GM19025 (cell line): ENCODE data around the gene ZNF790.
"Not testable (repeated sequence)": the region's sequence is repeated elsewhere in the genome, so short reads cannot be mapped to it uniquely, and the experiment has no call there.

Source experiments
- ATAC-seq: cut with Tn5 transposase; IDR thresholded peaks from one replicate; pipeline ENCODE4 v1.9.1; 2021; ENCODE audit warnings: mild to moderate bottlenecking, low read depth, moderate library complexity; ENCODE audit not compliant: unreplicated experiment

Gene ZNF790

DNA sequence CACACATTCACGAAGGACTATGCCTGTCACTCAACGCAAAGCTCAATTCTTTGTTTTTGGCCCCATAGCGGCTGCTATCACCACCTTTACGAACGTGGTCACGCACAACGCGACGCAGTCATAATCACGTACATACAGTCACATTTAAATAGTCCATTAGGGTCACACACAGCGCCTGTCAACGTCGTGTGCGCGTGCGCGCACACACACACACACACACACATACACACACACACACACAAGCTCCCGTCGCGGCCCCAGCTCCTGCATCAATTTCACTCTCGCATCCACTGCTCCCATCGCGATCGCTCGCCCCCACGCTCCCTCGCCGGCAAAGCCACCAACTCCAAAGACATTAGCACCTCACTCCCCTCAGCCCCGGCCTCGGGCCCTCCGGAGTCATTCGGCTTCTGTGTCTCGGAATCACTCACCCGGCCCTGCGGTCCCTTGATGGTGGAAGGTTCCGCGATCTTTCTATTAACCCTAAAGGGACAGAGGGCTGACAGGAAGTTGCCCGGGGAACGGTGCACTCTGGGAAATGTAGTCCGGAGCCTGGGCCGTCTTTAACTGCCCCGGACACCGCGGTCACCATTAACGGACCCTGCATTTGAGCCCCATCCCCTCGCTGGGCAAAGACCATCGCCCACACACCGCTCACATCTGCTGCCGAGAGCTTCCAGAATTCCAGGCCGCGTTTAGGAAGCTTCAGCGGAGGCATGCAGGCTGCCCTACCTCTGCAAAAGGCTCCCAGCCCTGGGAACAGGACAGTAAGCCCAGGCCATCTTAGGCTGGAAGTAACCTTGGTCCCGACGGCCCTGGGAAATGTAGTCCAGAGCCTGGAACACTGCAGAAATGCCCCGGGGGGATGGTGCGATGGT is at the start of gene ZNF790:
TSS of gene ZNF790 (minus strand) at position 482 of the 878 bp plus-strand sequence. CDS start 12,768 bp downstream, outside the sequence.
- peak; percentile 91 for ATAC-seq

DNA sequence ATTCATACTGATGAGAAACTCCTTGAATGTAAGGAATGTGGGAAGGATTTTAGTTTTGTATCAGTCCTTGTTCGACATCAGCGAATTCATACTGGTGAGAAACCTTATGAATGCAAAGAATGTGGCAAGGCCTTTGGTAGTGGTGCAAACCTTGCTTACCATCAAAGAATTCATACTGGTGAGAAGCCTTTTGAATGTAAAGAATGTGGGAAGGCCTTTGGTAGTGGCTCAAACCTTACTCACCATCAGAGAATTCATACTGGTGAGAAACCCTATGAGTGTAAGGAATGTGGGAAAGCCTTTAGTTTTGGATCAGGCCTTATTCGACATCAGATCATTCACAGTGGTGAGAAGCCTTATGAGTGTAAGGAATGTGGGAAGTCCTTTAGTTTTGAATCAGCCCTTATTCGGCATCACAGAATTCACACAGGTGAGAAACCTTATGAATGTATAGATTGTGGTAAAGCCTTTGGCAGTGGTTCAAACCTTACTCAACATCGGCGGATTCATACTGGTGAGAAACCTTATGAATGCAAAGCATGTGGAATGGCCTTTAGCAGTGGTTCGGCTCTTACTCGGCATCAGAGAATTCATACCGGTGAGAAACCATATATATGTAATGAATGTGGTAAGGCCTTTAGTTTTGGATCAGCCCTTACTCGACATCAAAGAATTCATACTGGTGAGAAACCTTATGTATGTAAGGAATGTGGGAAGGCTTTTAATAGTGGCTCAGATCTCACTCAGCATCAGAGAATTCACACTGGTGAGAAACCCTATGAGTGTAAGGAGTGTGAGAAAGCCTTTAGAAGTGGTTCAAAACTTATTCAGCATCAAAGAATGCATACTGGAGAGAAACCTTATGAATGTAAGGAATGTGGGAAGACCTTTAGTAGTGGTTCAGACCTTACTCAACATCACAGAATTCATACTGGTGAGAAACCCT is 39.1 kb upstream of the ZNF790 start:
- no peak for ATAC-seq

- no peak for ATAC-seq
These were observed 13.7 kb upstream of the ZNF790 start for GRCh38 chr19:36851898-36852297.

DNA sequence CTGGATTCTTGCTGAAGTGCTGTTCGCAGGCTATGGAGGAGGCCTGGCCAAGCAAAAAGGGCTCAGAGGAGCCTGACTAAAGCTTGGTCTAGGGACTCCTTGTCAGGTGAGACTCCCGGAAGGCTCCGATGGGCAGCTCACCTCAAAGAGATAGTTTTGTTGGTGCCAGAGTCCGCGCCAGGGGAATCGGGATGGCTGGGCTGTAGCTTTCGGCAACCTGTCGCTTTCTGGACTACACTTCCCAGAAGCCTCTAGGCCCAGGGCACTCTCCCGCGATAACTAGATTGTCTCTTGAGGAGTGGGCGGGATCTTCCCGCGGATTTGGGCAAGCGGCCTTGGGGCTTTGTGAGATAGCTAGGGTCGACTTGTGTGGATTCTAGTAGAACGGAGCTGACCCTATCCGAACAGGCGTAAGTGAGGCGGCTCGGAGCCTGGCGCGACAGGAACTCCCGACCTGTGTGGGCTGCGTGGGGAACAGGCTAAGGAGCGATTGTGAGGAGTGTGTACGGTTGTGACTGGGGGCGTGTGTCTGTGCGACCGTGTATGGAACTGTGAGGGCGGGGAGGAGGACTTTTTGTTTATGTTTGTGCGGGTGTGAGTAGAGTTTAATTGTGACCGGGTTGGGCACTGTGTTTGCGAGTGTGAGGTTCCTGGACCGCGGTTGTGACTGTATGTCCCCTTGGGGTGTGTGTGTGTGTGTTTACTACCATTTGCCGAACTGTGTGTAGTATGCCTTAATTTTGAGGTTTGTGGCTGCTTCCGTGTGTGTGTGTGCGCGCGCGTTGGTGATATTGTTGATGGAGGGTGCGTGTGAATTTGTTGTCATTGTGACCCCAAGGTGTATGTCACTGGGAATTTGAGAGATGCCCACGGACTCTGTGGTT is 12.6 kb upstream of the ZNF790 start, which contains the start of gene ZNF345:
TSS of gene ZNF345 (plus strand) at position 318 of the 884 bp plus-strand sequence. CDS start 25,955 bp downstream, outside the sequence.
- ATAC-seq: peak; percentile 63

DNA sequence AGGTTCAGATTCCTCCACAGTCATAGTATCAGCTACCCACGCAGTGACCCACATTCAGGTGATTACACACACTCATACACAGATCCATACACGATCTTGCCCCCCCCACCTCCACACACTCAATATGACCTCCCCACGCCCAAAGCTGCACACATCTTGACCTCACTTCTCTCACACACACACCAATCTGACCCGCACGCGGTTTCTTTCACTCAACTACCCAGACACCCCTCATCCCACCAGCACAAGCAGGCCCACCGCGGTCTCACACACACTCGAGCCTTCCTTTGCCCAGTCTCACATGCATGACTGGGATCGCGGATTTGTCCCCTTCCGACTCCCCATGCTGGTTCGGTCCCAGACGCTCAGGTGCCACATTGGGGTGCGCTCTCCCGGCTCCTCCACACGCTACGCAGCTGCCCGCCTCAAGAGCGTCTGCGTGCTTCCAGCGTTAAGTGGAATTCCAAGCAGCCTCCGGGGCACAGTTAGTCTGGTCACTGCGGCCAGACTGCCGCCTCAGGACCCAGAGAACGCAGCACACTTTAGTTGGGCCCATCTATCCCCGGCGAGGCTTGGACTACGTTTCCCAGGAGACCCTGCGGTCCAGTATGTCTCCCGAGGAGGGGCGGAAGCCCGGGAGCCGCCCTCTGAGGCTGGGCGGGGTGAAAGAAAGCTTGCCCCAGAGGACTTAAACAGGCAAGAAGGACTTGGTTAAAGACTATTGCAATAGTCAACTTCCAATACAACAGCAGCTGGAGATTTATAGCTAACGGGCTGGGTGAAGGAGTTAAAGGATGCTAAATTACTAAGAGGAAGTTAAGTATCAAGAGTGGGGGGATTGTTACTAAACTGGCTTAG is 11.7 kb upstream of the ZNF790 start:
- ATAC-seq: peak; percentile 74

GRCh38 chr19:36847968-36848367 is 9.8 kb upstream of the ZNF790 start:
- ATAC-seq: no peak

- no peak for ATAC-seq
These were observed 667 bp upstream of the ZNF790 start for GRCh38 chr19:36838784-36839324.

GRCh38 chr19:36837176-36837905 is 846 bp downstream of the ZNF790 start:
- no peak for ATAC-seq

DNA sequence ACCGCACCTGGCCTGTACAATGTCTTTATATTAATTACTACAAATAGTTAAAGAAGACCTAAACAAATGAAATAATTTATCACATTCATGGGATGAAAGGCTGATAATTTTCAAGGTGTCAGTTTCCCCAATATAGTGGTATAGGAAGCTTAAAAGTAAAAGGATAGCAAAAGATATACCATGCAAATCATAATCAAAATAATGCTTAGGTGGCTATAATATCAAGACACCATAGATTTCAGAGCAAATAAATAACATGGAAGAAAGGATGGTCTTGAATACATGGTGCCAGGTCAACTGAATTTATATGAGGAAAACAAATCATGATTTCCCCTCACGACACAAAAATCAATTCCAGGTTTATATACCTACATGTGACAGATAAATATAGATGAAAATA is 4.8 kb downstream of the ZNF790 start:
- no peak for ATAC-seq

- no peak for ATAC-seq
These were observed 16.4 kb downstream of the ZNF790 start for GRCh38 chr19:36821758-36822157.

DNA sequence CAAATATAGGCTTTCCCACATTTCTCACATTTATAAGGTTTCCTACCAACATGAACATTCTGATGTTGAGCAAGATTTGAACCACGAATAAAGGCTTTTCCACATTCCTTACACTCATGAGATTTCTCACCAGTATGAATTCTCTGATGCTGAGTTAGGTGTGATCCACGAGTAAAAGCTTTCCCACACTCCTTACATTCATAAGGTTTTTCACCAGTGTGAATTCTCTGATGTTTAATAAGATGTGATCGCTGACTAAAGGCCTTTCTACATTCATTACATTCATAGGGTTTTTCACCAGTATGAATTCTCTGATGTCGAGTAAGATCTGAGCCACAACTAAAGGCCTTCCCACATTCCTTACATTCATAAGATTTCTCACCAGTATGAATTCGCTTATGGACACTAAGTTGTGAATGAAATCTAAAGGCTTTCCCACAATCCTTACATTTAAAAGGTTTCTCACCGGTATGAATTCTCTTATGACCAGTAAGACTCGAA is 19.0 kb downstream of the ZNF790 start:
- ATAC-seq: no peak

- ATAC-seq: no peak
These were observed 31.2 kb downstream of the ZNF790 start for GRCh38 chr19:36807029-36807428.

DNA sequence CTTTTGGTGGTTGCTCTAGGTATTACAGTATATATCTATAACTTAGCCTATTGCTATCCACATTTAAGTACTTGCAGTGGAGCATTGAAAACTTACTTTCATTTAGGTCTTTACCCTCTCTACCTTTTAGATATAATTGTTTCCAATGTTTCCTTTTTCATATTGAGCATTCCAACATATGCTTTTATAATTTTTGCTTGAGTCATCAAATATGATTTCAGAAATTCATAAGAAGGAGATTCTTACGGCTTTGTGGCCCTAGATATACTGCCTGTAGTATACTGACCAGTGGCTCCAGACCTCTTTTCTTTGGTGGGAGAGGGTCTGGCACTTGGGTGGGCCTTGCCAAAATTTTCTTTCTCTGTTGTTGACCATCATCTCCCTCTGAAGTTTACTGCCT is 32.8 kb downstream of the ZNF790 start:
- no peak for ATAC-seq

- no peak for ATAC-seq
These were observed 40.4 kb downstream of the ZNF790 start for GRCh38 chr19:36797786-36798108.

GRCh38 chr19:36796714-36796992 is 41.5 kb downstream of the ZNF790 start:
- ATAC-seq: no peak

DNA sequence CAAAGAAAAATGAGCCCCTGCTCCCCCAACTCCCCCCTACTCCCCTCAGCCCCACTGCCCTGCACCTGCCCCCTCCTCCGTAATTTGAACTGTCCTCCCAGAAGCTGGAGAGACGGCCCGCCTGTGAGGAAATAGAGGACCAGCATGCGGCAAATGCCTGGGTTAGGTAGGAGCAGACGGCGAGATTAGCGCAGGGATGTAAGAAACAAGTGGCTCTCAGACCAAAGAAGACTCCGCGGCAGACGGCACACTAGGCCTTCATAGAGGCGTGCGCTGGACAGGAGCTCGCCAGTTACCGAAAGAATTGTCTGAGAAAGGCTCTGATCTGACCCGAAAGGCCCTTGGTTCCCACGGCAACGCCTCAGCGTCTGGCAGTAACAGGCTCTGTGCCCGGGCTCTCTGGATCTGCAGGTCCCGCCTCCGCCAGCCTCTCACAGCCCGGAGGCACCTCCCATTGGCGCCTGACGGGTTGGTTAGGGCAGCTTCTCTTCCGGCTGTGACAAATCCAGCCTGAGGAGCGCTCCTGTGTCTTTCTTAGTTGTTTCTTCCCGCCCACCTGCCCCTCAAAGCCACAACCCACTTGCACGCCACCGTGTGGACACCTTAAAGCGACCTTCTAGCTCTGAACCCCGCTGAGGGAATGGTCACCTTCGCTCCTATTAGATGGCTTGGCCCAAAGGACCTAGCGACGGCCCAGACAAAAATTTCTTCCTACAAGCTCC is 46.6 kb downstream of the ZNF790 start:
- not testable (repeated sequence) for ATAC-seq

DNA sequence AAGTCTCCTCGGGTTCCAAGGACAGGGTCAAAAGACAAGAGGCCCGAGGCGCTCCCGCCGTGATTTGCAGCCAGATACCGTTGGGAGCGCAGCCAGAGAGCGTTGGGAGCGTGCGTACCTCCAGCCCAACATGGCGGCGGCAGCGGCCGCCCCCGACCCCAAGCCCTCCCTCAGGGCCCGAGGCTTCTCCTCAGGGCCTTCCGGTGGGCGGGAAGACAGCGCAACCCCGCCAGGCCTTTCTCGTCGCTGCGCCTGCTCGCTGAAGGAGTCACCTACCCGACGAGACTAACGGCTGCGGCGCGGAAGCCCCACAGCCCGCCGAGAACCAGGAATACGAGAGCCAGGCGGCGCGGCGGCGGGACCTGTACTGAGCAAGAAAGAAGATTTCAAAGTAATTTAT is 62.4 kb downstream of the ZNF790 start:
- no peak for ATAC-seq

GRCh38 chr19:36773223-36773579 is 65.0 kb downstream of the ZNF790 start:
- peak; percentile 19 for ATAC-seq
